GM12878 (cell line): ENCODE results near the gene AHNAK2. TPM values are rescaled to one million over a fixed set of nuclear protein-coding genes. Genes with fewer than 3 reads are reported as not detected.

ENCODE experiments used
- ATAC-seq: fragments of 200-7000 bp; cut with Tn5 transposase; 3 replicates; pipeline ENCODE4 v1.9.1; 2020; ENCODE audit warnings: mild to moderate bottlenecking, moderate library complexity
- BruUV-seq: library from RNA; stranded (reverse); fragments of 400-500 nt; replicated peaks from 2 replicates; lab custom pipeline; 2021; lab: Mats Ljungman, UMichigan
- CTCF ChIA-PET: fragments of 300-600 bp; sonication (Branson Sonifier 250); formaldehyde crosslinking; extraction: SDS; loops from one replicate; lab custom pipeline; 2021; ENCODE audit warnings: inconsistent platforms; lab: Yijun Ruan, JAX
- POLR2A ChIA-PET: fragments of 350-600 bp; formaldehyde crosslinking; extraction: SDS; loops from one replicate; lab custom pipeline; 2021; ENCODE audit warnings: inconsistent platforms; lab: Charles Lee
- RAD21 ChIA-PET: fragments of 300-600 bp; sonication (Branson Sonifier 250); formaldehyde crosslinking; loops from one replicate; lab custom pipeline; 2023; ENCODE audit warnings: antibody characterized with exemption; ENCODE audit not compliant: unreplicated experiment; lab: Charles Lee
- SMC1A ChIA-PET: fragments of 300-600 bp; sonication (Branson Sonifier 250); formaldehyde crosslinking; loops from one replicate; lab custom pipeline; 2023; ENCODE audit not compliant: unreplicated experiment, uncharacterized antibody; lab: Charles Lee
- DNase-seq: peaks from one replicate; pipeline ENCODE4 v3.0.0-alpha.2; 2011; ENCODE audit warnings: low read depth, low spot score
- FAIRE-seq: peaks from 3 replicates; lab custom pipeline; 2011; peaks lifted over from hg19 to GRCh38; lab: Jason Lieb, UNC
- H2AFZ ChIP-seq: 2 replicates; pipeline ENCODE4 v1.6.0; 2011; ENCODE audit warnings: low read depth, low read length, control low read depth; ENCODE audit not compliant: control insufficient read depth
- H3K27ac ChIP-seq: 2 replicates; pipeline ENCODE4 v1.5.1; 2011; ENCODE audit warnings: control low read depth; ENCODE audit not compliant: control insufficient read depth, insufficient read depth
- H3K27me3 ChIP-seq, 2 experiments: replicated peaks in 1 of 2; 2 replicates each; pipeline versions ENCODE4 v1.6.0 to v1.6.1; 2011; ENCODE audit warnings: low read length in 1 of 2; ENCODE audit not compliant: control insufficient read depth in 2 of 2, insufficient read depth in 2 of 2
- H3K36me3 ChIP-seq, 2 experiments: 2 replicates each; pipeline ENCODE4 v1.5.1; 2011; ENCODE audit warnings: low read length in 1 of 2; ENCODE audit not compliant: control insufficient read depth in 2 of 2, insufficient read depth in 2 of 2
- H3K4me1 ChIP-seq: 2 replicates; pipeline ENCODE4 v1.6.1; 2011; ENCODE audit warnings: mild to moderate bottlenecking, low read length, moderate library complexity, mixed read lengths; ENCODE audit not compliant: control insufficient read depth, insufficient read depth
- H3K4me2 ChIP-seq: 2 replicates; pipeline ENCODE4 v1.6.0; 2011; ENCODE audit warnings: control low read depth; ENCODE audit not compliant: control insufficient read depth, insufficient read depth
- H3K4me3 ChIP-seq: fragments of 200-600 bp; sonication (generic); 2 replicates; pipeline ENCODE4 v1.5.1; 2016
- H3K79me2 ChIP-seq: 2 replicates; pipeline ENCODE4 v1.6.0; 2011; ENCODE audit warnings: low read length; ENCODE audit not compliant: control insufficient read depth, insufficient read depth
- H3K9ac ChIP-seq: 2 replicates; pipeline ENCODE4 v1.8.0; 2011; ENCODE audit warnings: low read length, control low read depth, mixed read lengths; ENCODE audit not compliant: control insufficient read depth, insufficient read depth
- H3K9me3 ChIP-seq: replicated peaks from 3 replicates; pipeline ENCODE4 v1.5.1; 2011; ENCODE audit warnings: mild to moderate bottlenecking, low read length; ENCODE audit not compliant: control insufficient read depth, insufficient read depth
- H4K20me1 ChIP-seq: 2 replicates; pipeline ENCODE4 v1.6.0; 2011; ENCODE audit not compliant: control insufficient read depth, insufficient read depth
- BCL3 ChIP-seq: IDR thresholded peaks from 2 replicates; pipeline ENCODE4 v1.6.1; 2011; ENCODE audit warnings: borderline replicate concordance, low read depth, mild to moderate bottlenecking, moderate library complexity, low read length; ENCODE audit not compliant: insufficient read depth, poor library complexity, severe bottlenecking
- BMI1 ChIP-seq: fragments of 450-650 bp; IDR thresholded peaks from 2 replicates; pipeline ENCODE4 v1.6.1; 2016; ENCODE audit warnings: mild to moderate bottlenecking, moderate library complexity, borderline replicate concordance
- CBX5 ChIP-seq: sonication (generic); IDR thresholded peaks from 2 replicates; pipeline ENCODE4 v1.6.1; 2016; ENCODE audit warnings: low read depth, moderate library complexity, mild to moderate bottlenecking, inconsistent platforms
- FOS ChIP-seq: IDR thresholded peaks from 3 replicates; pipeline ENCODE4 v1.6.1; 2011; ENCODE audit warnings: borderline replicate concordance; ENCODE audit not compliant: insufficient read length; ENCODE audit errors: extremely low read depth
- HDGF ChIP-seq: fragments of 450-650 bp; IDR thresholded peaks from 2 replicates; pipeline ENCODE4 v1.6.1; 2016; ENCODE audit warnings: antibody characterized with exemption
- IKZF1 ChIP-seq: fragments of 450-650 bp; conservative IDR thresholded peaks from 2 replicates; pipeline ENCODE4 v1.6.1; 2017; ENCODE audit warnings: antibody characterized with exemption, mild to moderate bottlenecking
- KDM1A ChIP-seq: fragments of 200-600 bp; sonication (generic); IDR thresholded peaks from 2 replicates; pipeline ENCODE4 v1.6.1; 2016; ENCODE audit warnings: borderline replicate concordance
- MYC ChIP-seq: IDR thresholded peaks from 2 replicates; pipeline ENCODE4 v1.6.1; 2011; ENCODE audit warnings: mild to moderate bottlenecking, low read length, moderate library complexity, inconsistent platforms; ENCODE audit not compliant: insufficient read depth, insufficient replicate concordance, insufficient read length, severe bottlenecking
- YBX1 ChIP-seq: fragments of 450-650 bp; IDR thresholded peaks from 2 replicates; pipeline ENCODE4 v1.6.1; 2016; ENCODE audit warnings: antibody characterized with exemption
- WGBS: methylation state at CpG from one replicate; pipeline ENCODE4 v1.1.6; 2016; ENCODE audit warnings: low lambda C conversion rate; ENCODE audit not compliant: insufficient replicate concordance, insufficient coverage; ENCODE audit errors: missing lambda C conversion rate; 5-methylcytosine and 5-hydroxymethylcytosine counted together
- in situ Hi-C: fragments of 300-500 bp; cut with MboI; formaldehyde crosslinking; loops from 9 replicates; pipeline ENCODE4 v1.14.3; 2018; ENCODE audit warnings: mixed read lengths
- intact Hi-C: fragments of 100-400 bp; cut with micrococcal nuclease; formaldehyde crosslinking; loops from one replicate; pipeline ENCODE4 v1.14.2; 2022; ENCODE audit not compliant: unreplicated experiment
- polyA plus RNA-seq, 11 experiments: library from polyadenylated mRNA; depleted of rRNA in 4 of 11; unstranded in 6 of 11; stranded (reverse) in 5 of 11; fragments of >200 nt; fragmentation: Nextera tagmentation in 4 of 11; fragmentation: Illumina TruSeq in 1 of 11; extraction: Ambion mirVana in 4 of 11; extraction: Trizol in 1 of 11; gene quantifications; 1 replicate in 1 of 11; 2 replicates in 10 of 11; pipeline versions ENCODE4 v1.2.1 to v1.2.3, GENCODE V29; 2011 to 2016; ENCODE audit warnings: inconsistent platforms in 2 of 11, missing spikeins in 2 of 11, low read depth in 1 of 11
- total RNA-seq, 4 experiments: library from RNA; depleted of rRNA in 3 of 4; stranded (reverse); fragments of >200 nt in 3 of 4; fragmentation: Illumina TruSeq in 1 of 4; extraction: Trizol in 1 of 4; gene quantifications; 2 replicates each; pipeline versions ENCODE4 v1.2.1 to v1.2.3, GENCODE V29; 2013 to 2021
- TF ChIP-seq, protein P1 (sequence below): fragments of 450-650 bp; IDR thresholded peaks from 2 replicates; pipeline ENCODE4 v1.6.1; 2014; ENCODE audit warnings: mild to moderate bottlenecking
- TF ChIP-seq, protein P2 (sequence below): fragments of 450-650 bp; IDR thresholded peaks from 2 replicates; pipeline ENCODE4 v1.6.1; 2018; ENCODE audit warnings: borderline replicate concordance, mild to moderate bottlenecking; ENCODE audit not compliant: partially characterized antibody

Gene AHNAK2
- total and polyA plus RNA-seq, 10 of the 15 experiments (the other 5 are each of a cell fraction or from before 2014, with no cell fraction given), result 0.03 to 0.10 TPM; not detected in 8

GRCh38 chr14:105010891-105011291 is 32.7 kb upstream of the AHNAK2 start:
- DNase-seq (no peak), ATAC-seq (no peak), FAIRE-seq (no peak)
- WGBS, result 81% methylated on average over 17 of the region's 17 CpGs
- no peak overlapping the region for H3K27ac ChIP-seq
- POLR2A ChIA-PET, result no interaction called here
- TF ChIP-seq BCL3, result no peak
- TF ChIP-seq, protein P1, sequence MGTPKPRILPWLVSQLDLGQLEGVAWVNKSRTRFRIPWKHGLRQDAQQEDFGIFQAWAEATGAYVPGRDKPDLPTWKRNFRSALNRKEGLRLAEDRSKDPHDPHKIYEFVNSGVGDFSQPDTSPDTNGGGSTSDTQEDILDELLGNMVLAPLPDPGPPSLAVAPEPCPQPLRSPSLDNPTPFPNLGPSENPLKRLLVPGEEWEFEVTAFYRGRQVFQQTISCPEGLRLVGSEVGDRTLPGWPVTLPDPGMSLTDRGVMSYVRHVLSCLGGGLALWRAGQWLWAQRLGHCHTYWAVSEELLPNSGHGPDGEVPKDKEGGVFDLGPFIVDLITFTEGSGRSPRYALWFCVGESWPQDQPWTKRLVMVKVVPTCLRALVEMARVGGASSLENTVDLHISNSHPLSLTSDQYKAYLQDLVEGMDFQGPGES, result no peak
- H3K9ac ChIP-seq, result no peak overlapping the region
- RAD21 ChIA-PET, result no interaction called here
- intact Hi-C loops, result no loop called here
- no TSS peak for BruUV-seq
- no peaks in the 10 kb centered on the region; the same call in none of the 2 replicates for H4K20me1 ChIP-seq
- H3K36me3 ChIP-seq, result peaks cover 44 to 48% of the 10 kb centered on the region in 2 experiments
- SMC1A ChIA-PET, result no interaction called here
- H2AFZ ChIP-seq, result no peak overlapping the region
- peaks cover 66% of the 10 kb centered on the region for H3K79me2 ChIP-seq
- H3K4me1 ChIP-seq, result peaks cover 20% of the 10 kb centered on the region
- in situ Hi-C loops, result no loop called here
- H3K9me3 ChIP-seq, result no peaks in the 10 kb centered on the region
- no peak overlapping the region for H3K4me3 ChIP-seq
- no peak overlapping the region for H3K4me2 ChIP-seq
- H3K27me3 ChIP-seq, result no peaks in the 10 kb centered on the region
- CTCF ChIA-PET, result no interaction called here

DNA sequence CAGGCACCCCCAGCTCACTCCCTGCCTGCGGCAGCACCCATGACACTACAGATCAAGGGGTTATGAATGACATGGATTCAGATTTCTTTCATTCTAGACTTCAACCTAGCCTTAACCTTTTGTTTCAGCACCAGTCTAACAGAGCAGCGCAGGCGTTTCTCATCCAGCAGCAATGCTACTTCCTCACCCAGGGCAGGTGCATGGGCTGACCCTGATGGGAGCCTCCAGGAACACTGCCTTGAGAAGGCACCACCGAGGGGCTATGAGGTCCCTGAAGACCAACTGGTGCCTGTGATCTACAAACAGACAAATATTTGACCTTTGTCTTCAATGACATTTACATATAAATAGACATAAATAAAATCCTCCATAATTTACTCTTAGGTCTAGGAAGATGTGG is 31.9 kb upstream of the AHNAK2 start:
- FAIRE-seq (no peak), ATAC-seq (no peak), DNase-seq (no peak)
- no peak overlapping the region for H3K27ac ChIP-seq
- BruUV-seq, result no TSS peak
- H3K9ac ChIP-seq, result no peak overlapping the region
- RAD21 ChIA-PET, result no interaction called here
- in situ Hi-C loops, result no loop called here
- intact Hi-C loops, result no loop called here
- H3K9me3 ChIP-seq, result no peaks in the 10 kb centered on the region
- H3K4me3 ChIP-seq, result no peak overlapping the region
- 80% methylated on average over 4 of the region's 4 CpGs for WGBS
- POLR2A ChIA-PET, result no interaction called here
- SMC1A ChIA-PET, result no interaction called here
- no peak overlapping the region for H2AFZ ChIP-seq
- H3K27me3 ChIP-seq, result no peaks in the 10 kb centered on the region
- H3K36me3 ChIP-seq, result peaks cover 41 to 52% of the 10 kb centered on the region in 2 experiments
- CTCF ChIA-PET, result no interaction called here
- no peak overlapping the region for H3K4me2 ChIP-seq
- H3K79me2 ChIP-seq, result peaks cover 58% of the 10 kb centered on the region
- peaks cover 16% of the 10 kb centered on the region for H3K4me1 ChIP-seq
- no peaks in the 10 kb centered on the region; the same call in none of the 2 replicates for H4K20me1 ChIP-seq
- TF ChIP-seq MYC (no peak), HDGF (no peak), FOS (no peak), IKZF1 (no peak), CBX5 (no peak), YBX1 (no peak), BMI1 (no peak), KDM1A (no peak)
- TF ChIP-seq, protein P2, sequence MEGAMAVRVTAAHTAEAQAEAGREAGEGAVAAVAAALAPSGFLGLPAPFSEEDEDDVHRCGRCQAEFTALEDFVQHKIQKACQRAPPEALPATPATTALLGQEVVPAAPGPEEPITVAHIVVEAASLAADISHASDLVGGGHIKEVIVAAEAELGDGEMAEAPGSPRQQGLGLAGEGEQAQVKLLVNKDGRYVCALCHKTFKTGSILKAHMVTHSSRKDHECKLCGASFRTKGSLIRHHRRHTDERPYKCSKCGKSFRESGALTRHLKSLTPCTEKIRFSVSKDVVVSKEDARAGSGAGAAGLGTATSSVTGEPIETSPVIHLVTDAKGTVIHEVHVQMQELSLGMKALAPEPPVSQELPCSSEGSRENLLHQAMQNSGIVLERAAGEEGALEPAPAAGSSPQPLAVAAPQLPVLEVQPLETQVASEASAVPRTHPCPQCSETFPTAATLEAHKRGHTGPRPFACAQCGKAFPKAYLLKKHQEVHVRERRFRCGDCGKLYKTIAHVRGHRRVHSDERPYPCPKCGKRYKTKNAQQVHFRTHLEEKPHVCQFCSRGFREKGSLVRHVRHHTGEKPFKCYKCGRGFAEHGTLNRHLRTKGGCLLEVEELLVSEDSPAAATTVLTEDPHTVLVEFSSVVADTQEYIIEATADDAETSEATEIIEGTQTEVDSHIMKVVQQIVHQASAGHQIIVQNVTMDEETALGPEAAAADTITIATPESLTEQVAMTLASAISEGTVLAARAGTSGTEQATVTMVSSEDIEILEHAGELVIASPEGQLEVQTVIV, result no peak
- TF ChIP-seq, protein P1, result no peak
